NCI-H1048 (cell line): Measurements from ENCODE around the gene CAPN6.

ENCODE experiments used
- DNase-seq: peaks from one replicate; lab custom pipeline; 2025; lab: John Stamatoyannopoulos, UW

CAPN6 gene

DNA sequence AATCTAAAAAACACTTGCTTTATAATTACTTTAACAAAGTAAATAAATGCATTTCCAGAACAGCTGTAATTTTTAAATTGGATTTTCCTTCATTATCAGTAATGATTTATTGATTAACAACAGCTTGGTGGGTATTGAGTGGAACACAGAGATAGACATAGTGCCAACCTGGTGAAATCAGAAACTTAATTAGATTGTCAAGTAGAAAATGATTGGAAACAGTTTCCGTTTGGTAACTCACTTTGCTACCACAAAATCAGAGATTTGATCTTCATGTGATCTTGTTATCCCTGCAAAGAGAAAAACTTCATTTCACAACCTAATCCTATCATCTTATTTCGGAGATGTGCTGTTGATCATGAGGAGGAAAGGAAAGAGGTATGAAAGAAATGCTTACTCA is 70.8 kb downstream of the CAPN6 start:
- no peak for DNase-seq
